Muscle of leg (tissue), 11 donors: ENCODE measurements around the gene CTNNA2. TPM values are rescaled to one million over a fixed set of nuclear protein-coding genes. Genes with fewer than 3 reads are reported as not detected.

Source experiments
- DNase-seq: peaks from one replicate; pipeline ENCODE4 v3.0.0; 2013
- H3K27ac ChIP-seq: one replicate; pipeline ENCODE4 v1.5.1; 2013; ENCODE audit warnings: mild to moderate bottlenecking, low read length, control low read depth
- H3K27me3 ChIP-seq: one replicate; pipeline ENCODE4 v1.6.1; 2013; ENCODE audit warnings: low read length; ENCODE audit not compliant: control insufficient read depth, insufficient read depth
- H3K36me3 ChIP-seq: one replicate; pipeline ENCODE4 v1.6.1; 2013; ENCODE audit warnings: low read length; ENCODE audit not compliant: control insufficient read depth, insufficient read depth
- H3K4me1 ChIP-seq: one replicate; pipeline ENCODE4 v1.6.1; 2013; ENCODE audit warnings: low read length; ENCODE audit not compliant: control insufficient read depth, insufficient read depth
- H3K4me3 ChIP-seq: one replicate; pipeline ENCODE4 v1.5.1; 2013; ENCODE audit warnings: low read length, control low read depth
- H3K9me3 ChIP-seq: replicated peaks from 2 replicates; pipeline ENCODE4 v1.6.1; 2013; ENCODE audit warnings: low read depth, low read length; ENCODE audit not compliant: control insufficient read depth
- WGBS: methylation state at CpG from one replicate; pipeline ENCODE4 v1.1.5; 2013; ENCODE audit warnings: missing lambda C conversion rate; ENCODE audit not compliant: insufficient coverage; 5-methylcytosine and 5-hydroxymethylcytosine counted together
- polyA plus RNA-seq, 8 donors: library from polyadenylated mRNA; unstranded; fragments of 120-200 nt; gene quantifications; one replicate each; pipeline versions ENCODE4 v1.2.1 to v1.2.3, GENCODE V29; 2013; ENCODE audit warnings: inconsistent platforms in 1 of 8, low replicate concordance in 1 of 8; ENCODE audit not compliant: insufficient read length in 8 of 8, insufficient read depth in 1 of 8
- total RNA-seq: library from RNA; stranded (reverse); fragments of 120-200 nt; gene quantifications from one replicate; pipeline ENCODE4 v1.2.4, GENCODE V29; 2013

CTNNA2 gene
- total and polyA plus RNA-seq, 9 donors, result 0.28 to 1.0 (median 0.69) TPM

DNA sequence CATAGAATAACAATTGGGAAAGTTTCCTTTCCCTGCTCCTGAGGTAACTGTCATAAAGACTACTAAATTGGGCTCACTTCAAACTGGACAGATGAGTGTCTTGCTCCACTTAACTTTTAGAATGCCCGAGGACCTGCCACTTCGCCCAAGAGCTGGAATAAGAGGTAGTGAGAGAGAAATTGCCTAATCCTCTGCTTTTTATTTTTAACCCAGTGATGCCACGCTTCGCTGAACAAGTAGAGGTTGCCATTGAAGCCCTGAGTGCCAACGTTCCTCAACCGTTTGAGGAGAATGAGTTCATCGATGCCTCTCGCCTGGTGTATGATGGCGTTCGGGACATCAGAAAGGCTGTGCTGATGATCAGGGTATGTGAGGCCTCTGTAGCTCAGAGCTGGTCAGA, 1061.1 kb downstream of the CTNNA2 start:
- 84% methylated on average over 6 of the region's 10 CpGs for WGBS
- no peak overlapping the region for H3K27ac ChIP-seq
- no peak overlapping the region for H3K4me3 ChIP-seq
- no peak for DNase-seq
- H3K36me3 ChIP-seq, result no peaks in the 10 kb centered on the region
- H3K27me3 ChIP-seq, result no peaks in the 10 kb centered on the region
- no peaks in the 10 kb centered on the region for H3K9me3 ChIP-seq
- no peaks in the 10 kb centered on the region for H3K4me1 ChIP-seq

DNA sequence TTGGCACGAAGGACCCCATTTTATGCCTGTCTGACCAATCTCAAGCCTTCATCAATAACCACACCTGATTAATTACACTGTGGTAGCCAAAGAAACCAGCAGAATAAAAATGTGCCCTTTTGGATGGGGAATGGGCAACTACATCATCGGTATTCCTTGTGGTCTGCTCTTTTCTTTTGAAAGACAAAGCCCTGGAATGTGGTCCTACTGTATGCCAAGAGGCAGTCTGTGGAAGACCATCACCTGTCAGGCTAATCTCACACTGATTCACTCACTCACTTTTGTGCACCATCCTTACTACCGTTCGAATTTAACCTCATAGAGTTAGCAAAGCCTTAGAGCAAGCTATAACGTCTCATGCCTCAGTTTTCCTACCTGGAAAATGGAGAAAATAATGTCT, 1066.9 kb downstream of the CTNNA2 start:
- no peaks in the 10 kb centered on the region for H3K36me3 ChIP-seq
- no peaks in the 10 kb centered on the region for H3K9me3 ChIP-seq
- no peak for DNase-seq
- H3K27ac ChIP-seq, result no peak overlapping the region
- 88% methylated on average over 3 of the region's 5 CpGs for WGBS
- H3K4me1 ChIP-seq, result no peaks in the 10 kb centered on the region
- no peaks in the 10 kb centered on the region for H3K27me3 ChIP-seq
- H3K4me3 ChIP-seq, result no peak overlapping the region

DNA sequence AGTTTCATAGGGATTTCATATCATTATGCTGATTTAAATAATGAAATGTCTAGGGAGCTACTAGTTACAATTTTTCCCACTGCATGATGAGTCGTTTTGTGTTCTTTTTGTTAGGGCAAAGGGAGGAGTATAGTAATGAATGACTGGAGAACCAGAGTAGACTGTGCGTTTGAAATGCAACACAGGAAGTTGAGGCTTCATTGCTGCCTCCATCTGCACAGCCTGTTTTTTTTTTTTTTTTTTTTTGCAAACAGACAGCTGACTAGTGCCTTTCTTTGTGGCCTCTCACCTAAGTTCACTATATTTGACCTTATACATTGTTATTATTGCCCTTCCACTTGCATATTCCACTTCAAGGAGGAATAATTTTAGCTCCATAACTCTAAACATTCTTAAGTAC, 1078.4 kb downstream of the CTNNA2 start:
- Histone ChIP-seq H3K27ac (no peak overlapping the region), H3K9me3 (peaks cover 2% of the 10 kb centered on the region), H3K4me3 (no peak overlapping the region), H3K27me3 (no peaks in the 10 kb centered on the region), H3K36me3 (no peaks in the 10 kb centered on the region), H3K4me1 (no peaks in the 10 kb centered on the region)
- no peak for DNase-seq
- WGBS, result no CpG with 5 or more reads among the region's 2 CpGs

DNA sequence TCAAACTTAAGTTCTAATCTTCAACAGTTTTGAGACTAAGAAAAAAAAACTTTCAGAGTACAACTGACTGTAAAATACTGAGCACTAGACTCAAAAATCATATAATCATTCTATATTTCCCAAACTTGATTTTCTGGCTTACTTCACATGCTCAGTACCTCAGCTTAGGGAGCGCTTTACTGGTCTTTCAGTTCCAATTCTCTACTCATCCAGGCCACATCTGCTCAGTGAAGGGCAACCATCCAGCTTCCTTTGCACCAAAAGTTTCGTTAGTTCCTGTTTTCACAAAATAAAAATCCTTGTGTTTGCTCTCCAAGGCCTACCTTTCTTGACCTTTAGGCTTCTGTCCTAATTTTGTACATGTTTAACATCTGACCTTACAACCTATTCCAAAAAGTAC, 1079.3 kb downstream of the CTNNA2 start:
- Histone ChIP-seq H3K36me3 (no peaks in the 10 kb centered on the region), H3K4me1 (no peaks in the 10 kb centered on the region), H3K4me3 (no peak overlapping the region), H3K27ac (no peak overlapping the region), H3K27me3 (no peaks in the 10 kb centered on the region), H3K9me3 (peaks cover 2% of the 10 kb centered on the region)
- 48% methylated on average over 2 of the region's 2 CpGs for WGBS
- DNase-seq, result peak; percentile 38

DNA sequence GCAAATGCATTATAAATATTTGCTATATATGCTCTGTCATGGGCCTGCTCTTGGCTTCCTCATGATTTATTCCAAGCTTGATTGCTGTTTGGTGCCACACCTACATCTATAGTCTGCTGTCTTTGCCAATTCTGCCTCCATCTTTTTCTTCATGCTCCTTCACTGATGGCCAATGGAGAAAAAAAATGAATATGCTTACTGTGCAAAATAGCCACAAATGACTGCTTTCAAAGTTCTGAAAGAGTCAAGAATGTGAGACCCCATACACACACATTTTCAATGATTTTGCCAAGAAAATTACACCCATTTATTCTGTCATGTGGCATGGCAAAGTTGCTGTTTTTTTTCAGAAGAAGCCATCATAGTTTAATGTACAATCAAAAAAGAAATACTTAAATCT, 1097.3 kb downstream of the CTNNA2 start:
- no peak for DNase-seq
- H3K9me3 ChIP-seq, result no peaks in the 10 kb centered on the region
- H3K4me1 ChIP-seq, result no peaks in the 10 kb centered on the region
- no peaks in the 10 kb centered on the region for H3K36me3 ChIP-seq
- no peaks in the 10 kb centered on the region for H3K27me3 ChIP-seq
- H3K4me3 ChIP-seq, result no peak overlapping the region
- no peak overlapping the region for H3K27ac ChIP-seq

DNA sequence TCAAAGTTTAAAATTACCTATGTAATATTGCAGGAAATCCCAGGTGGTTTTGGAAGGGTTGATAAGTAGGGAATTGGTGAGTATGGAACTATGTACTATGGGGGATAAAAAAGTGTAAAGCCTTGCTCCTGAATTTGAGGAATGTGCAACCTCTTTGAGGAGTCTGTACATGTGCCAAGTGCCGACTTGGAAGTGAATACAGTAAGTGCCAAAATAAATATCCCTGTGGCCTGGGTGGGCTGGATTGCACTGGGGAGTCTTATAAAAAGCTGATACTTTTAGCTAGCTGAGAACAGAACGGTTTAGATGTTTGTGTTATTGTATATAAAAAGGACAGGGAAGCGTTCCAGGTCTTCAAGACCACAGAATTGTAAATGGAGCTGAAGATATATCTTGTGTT, 1108.8 kb downstream of the CTNNA2 start:
- no peak overlapping the region for H3K27ac ChIP-seq
- 32% methylated on average over 2 of the region's 3 CpGs for WGBS
- H3K4me1 ChIP-seq, result no peaks in the 10 kb centered on the region
- no peak for DNase-seq
- no peak overlapping the region for H3K4me3 ChIP-seq
- no peaks in the 10 kb centered on the region for H3K36me3 ChIP-seq
- H3K27me3 ChIP-seq, result no peaks in the 10 kb centered on the region
- no peaks in the 10 kb centered on the region for H3K9me3 ChIP-seq

DNA sequence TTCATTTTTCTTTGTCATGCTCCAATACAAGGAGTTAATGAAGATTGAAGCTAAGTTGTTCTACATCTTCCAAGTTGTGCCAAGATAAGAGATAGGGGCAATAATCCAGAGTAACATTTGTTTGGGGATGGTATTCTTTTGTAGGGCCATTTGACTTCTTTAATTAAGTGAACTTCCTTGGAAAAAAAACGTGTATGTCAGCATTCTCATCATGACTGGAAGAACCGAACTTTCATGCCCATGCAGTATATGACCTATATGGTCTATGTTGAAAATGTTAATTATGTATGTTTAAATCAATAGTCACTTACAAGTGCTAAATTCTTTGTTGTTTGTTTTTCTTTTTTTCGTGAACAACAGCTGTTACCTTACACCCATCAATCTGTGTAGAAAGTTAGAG, 1111.2 kb downstream of the CTNNA2 start:
- no peak overlapping the region for H3K4me3 ChIP-seq
- no peaks in the 10 kb centered on the region for H3K36me3 ChIP-seq
- peaks cover 2% of the 10 kb centered on the region for H3K9me3 ChIP-seq
- no peaks in the 10 kb centered on the region for H3K4me1 ChIP-seq
- H3K27ac ChIP-seq, result no peak overlapping the region
- DNase-seq, result no peak
- no CpG with 5 or more reads among the region's 3 CpGs for WGBS
- H3K27me3 ChIP-seq, result no peaks in the 10 kb centered on the region

DNA sequence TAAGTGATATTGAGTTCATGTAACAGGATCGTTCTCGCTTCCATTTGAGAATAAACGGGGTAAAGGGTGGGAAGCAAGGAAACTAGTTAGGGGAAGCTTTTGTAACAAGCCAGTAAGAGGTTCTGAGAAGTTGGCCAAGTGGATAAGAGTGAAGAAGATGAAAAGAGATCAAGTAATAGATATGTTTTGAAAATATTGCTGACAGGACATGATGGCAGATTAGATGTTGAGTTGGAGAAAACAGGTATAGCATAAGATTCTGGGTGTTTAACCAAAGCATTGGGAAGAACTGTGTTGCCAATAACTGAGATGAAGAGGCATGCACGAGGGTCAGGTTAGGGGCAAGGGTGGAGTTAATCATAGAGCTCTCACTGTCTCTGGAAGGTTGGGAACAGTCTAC, 1121.7 kb downstream of the CTNNA2 start:
- Histone ChIP-seq H3K9me3 (peaks cover 3% of the 10 kb centered on the region), H3K27ac (no peak overlapping the region), H3K4me3 (no peak overlapping the region), H3K4me1 (no peaks in the 10 kb centered on the region), H3K36me3 (no peaks in the 10 kb centered on the region), H3K27me3 (no peaks in the 10 kb centered on the region)
- no peak for DNase-seq
- 73% methylated on average over 4 of the region's 4 CpGs for WGBS

DNA sequence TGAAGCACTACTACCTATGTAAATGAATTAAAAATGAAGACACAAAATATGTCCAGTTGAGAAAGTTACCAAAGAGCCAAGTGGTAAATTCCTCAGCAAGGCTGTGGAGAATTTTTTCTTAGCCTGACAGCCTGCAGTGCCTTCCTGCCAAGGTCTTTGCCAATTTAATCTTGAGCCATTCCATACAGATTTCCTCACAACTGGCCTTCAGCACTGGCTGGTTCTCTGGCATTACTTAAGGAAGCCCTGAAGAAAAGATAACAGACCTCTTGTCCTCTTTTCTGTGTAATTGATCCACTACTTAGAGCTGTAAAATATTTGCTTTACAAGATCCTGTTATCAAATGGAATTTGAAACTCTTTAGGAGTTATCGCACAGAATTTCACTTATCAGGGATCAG, 1125.9 kb downstream of the CTNNA2 start:
- no CpG with 5 or more reads among the region's 1 CpG for WGBS
- Histone ChIP-seq H3K27me3 (no peaks in the 10 kb centered on the region), H3K9me3 (peaks cover 7% of the 10 kb centered on the region), H3K36me3 (no peaks in the 10 kb centered on the region), H3K4me3 (no peak overlapping the region), H3K4me1 (no peaks in the 10 kb centered on the region), H3K27ac (no peak overlapping the region)
- no peak for DNase-seq

DNA sequence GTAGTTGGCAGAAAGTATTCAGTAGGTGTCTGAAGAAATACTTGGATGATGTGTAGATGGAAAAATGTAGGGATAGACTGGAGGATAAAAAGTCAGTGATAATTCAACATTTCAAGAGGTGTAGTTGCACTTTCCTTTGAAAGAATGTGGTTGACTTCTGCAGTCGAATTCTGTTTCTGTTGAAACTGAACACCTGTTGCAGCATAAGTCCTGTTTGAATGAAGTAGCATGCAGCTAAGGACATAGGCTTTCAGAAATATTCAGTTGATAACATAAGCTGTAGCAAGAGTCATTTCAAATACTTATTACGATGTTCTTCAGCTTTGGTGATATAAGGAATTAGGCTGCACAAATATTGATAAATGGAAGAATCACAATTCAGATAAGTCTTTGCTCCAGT, 1129.6 kb downstream of the CTNNA2 start:
- no peak overlapping the region for H3K4me3 ChIP-seq
- no CpG with 5 or more reads among the region's 2 CpGs for WGBS

DNA sequence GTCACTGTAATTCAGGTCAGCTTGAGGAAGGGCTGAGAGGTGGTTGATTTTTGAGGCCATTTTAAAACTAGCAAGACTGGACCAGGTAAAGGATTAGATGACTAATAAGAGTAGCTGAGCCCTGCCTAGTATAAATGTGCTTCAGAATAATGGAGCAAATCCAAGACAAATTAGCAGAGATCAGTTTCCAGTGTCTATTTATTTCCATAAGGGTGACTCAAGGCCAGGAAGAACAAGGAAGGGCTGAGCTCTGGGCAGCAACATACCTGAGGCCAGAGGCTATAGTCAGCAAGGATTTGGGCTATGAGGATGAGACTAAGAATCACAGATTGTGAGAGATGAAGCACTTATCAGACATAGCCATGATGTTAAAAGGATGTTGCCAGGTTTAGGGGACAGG, 1130.7 kb downstream of the CTNNA2 start:
- no peaks in the 10 kb centered on the region for H3K36me3 ChIP-seq
- peaks cover 4% of the 10 kb centered on the region for H3K9me3 ChIP-seq
- H3K27ac ChIP-seq, result no peak overlapping the region
- no peaks in the 10 kb centered on the region for H3K27me3 ChIP-seq
- DNase-seq, result no peak
- H3K4me1 ChIP-seq, result no peaks in the 10 kb centered on the region
- H3K4me3 ChIP-seq, result no peak overlapping the region

More for the DNA sequence above, 1129.6 kb downstream of the CTNNA2 start:
- Histone ChIP-seq H3K9me3 (peaks cover 4% of the 10 kb centered on the region), H3K27ac (no peak overlapping the region), H3K36me3 (no peaks in the 10 kb centered on the region), H3K4me1 (no peaks in the 10 kb centered on the region), H3K27me3 (no peaks in the 10 kb centered on the region)
- no peak for DNase-seq
